ENCODE measurements around the gene IDI2. TPM values are rescaled to one million over a fixed set of nuclear protein-coding genes. Genes with fewer than 3 reads are reported as not detected.

Gene IDI2
- total RNA-seq, 1 donor, result not detected

- H3K79me2 ChIP-seq (ENCODE audit: insufficient read depth, low read length), result no peaks in the 10 kb centered on the region
- no peak overlapping the region for H3K4me2 ChIP-seq (ENCODE audit: insufficient read depth, low read length)
- no peak for TF ChIP-seq CTCF (IDR thresholded peaks at IDR 0.05; ENCODE audit: extremely low read depth, low read depth, low read length)
- no peaks in the 10 kb centered on the region for H3K4me1 ChIP-seq (ENCODE audit: insufficient read depth, low read length)
- DNase-seq (ENCODE audit: insufficient read length, low spot score, missing footprints), result no peak
- peaks cover 17% of the 10 kb centered on the region for H3K36me3 ChIP-seq (ENCODE audit: insufficient read depth, low read length)
- H3K9me3 ChIP-seq (ENCODE audit: low read depth, low read length), result no peaks in the 10 kb centered on the region
- no peak overlapping the region for H3K4me3 ChIP-seq (ENCODE audit: insufficient read depth, low read length)
- no peaks in the 10 kb centered on the region for H3K27me3 ChIP-seq (ENCODE audit: insufficient read depth, low read length)
- H2AFZ ChIP-seq (ENCODE audit: low read length), result no peak overlapping the region
- H3K27ac ChIP-seq (ENCODE audit: low read depth, low read length), result peak overlapping the region; percentile 36
- H4K20me1 ChIP-seq (ENCODE audit: insufficient read depth, low read length), result no peaks in the 10 kb centered on the region
Observed at GRCh38 chr10:1036341-1036791, 10.7 kb upstream of the IDI2 start.

- DNase-seq (ENCODE audit: insufficient read length, low spot score, missing footprints), result no peak
Observed at GRCh38 chr10:1035201-1035600, 9.5 kb upstream of the IDI2 start.

GRCh38 chr10:1034758-1035157 is 9.1 kb upstream of the IDI2 start:
- H3K27me3 ChIP-seq (ENCODE audit: insufficient read depth, low read length), result no peaks in the 10 kb centered on the region
- no peak overlapping the region for H3K4me2 ChIP-seq (ENCODE audit: insufficient read depth, low read length)
- H3K36me3 ChIP-seq (ENCODE audit: insufficient read depth, low read length), result peaks cover under 1% of the 10 kb centered on the region
- H3K27ac ChIP-seq (ENCODE audit: low read depth, low read length), result no peak overlapping the region
- H3K4me3 ChIP-seq (ENCODE audit: insufficient read depth, low read length), result no peak overlapping the region
- no peaks in the 10 kb centered on the region for H3K9me3 ChIP-seq (ENCODE audit: low read depth, low read length)
- H4K20me1 ChIP-seq (ENCODE audit: insufficient read depth, low read length), result no peaks in the 10 kb centered on the region
- H2AFZ ChIP-seq (ENCODE audit: low read length), result no peak overlapping the region
- peak; percentile 32 for DNase-seq (ENCODE audit: insufficient read length, low spot score, missing footprints)
- no peak for TF ChIP-seq CTCF (IDR thresholded peaks at IDR 0.05; ENCODE audit: extremely low read depth, low read depth, low read length)
- H3K4me1 ChIP-seq (ENCODE audit: insufficient read depth, low read length), result no peaks in the 10 kb centered on the region
- no peaks in the 10 kb centered on the region for H3K79me2 ChIP-seq (ENCODE audit: insufficient read depth, low read length)

More at GRCh38 chr10:1035201-1035600, 9.5 kb upstream of the IDI2 start:
- H3K9me3 ChIP-seq (ENCODE audit: low read depth, low read length), result no peaks in the 10 kb centered on the region
- no peaks in the 10 kb centered on the region for H3K4me1 ChIP-seq (ENCODE audit: insufficient read depth, low read length)
- no peaks in the 10 kb centered on the region for H3K27me3 ChIP-seq (ENCODE audit: insufficient read depth, low read length)
- no peaks in the 10 kb centered on the region for H4K20me1 ChIP-seq (ENCODE audit: insufficient read depth, low read length)
- no peak overlapping the region for H3K27ac ChIP-seq (ENCODE audit: low read depth, low read length)
- H2AFZ ChIP-seq (ENCODE audit: low read length), result no peak overlapping the region
- H3K36me3 ChIP-seq (ENCODE audit: insufficient read depth, low read length), result peaks cover 5% of the 10 kb centered on the region
- no peak overlapping the region for H3K4me2 ChIP-seq (ENCODE audit: insufficient read depth, low read length)
- H3K4me3 ChIP-seq (ENCODE audit: insufficient read depth, low read length), result no peak overlapping the region
- no peak for TF ChIP-seq CTCF (IDR thresholded peaks at IDR 0.05; ENCODE audit: extremely low read depth, low read depth, low read length)
- no peaks in the 10 kb centered on the region for H3K79me2 ChIP-seq (ENCODE audit: insufficient read depth, low read length)

- Histone ChIP-seq H3K36me3 (ENCODE audit: insufficient read depth, low read length) (no peaks in the 10 kb centered on the region), H3K4me2 (ENCODE audit: insufficient read depth, low read length) (no peak overlapping the region), H3K79me2 (ENCODE audit: insufficient read depth, low read length) (no peaks in the 10 kb centered on the region), H3K4me1 (ENCODE audit: insufficient read depth, low read length) (no peaks in the 10 kb centered on the region), H3K4me3 (ENCODE audit: insufficient read depth, low read length) (no peak overlapping the region), H3K9me3 (ENCODE audit: low read depth, low read length) (no peaks in the 10 kb centered on the region), H2AFZ (ENCODE audit: low read length) (no peak overlapping the region), H3K27ac (ENCODE audit: low read depth, low read length) (no peak overlapping the region), H3K27me3 (ENCODE audit: insufficient read depth, low read length) (no peaks in the 10 kb centered on the region), H4K20me1 (ENCODE audit: insufficient read depth, low read length) (no peaks in the 10 kb centered on the region)
- TF ChIP-seq CTCF (IDR thresholded peaks at IDR 0.05; ENCODE audit: extremely low read depth, low read depth, low read length), result no peak
- no peak for DNase-seq (ENCODE audit: insufficient read length, low spot score, missing footprints)
Observed at GRCh38 chr10:1033601-1034000, 7.9 kb upstream of the IDI2 start.
